Thyroid gland (tissue), 4 donors: ENCODE data around the gene NR4A1. TPM values are rescaled to one million over a fixed set of nuclear protein-coding genes. Genes with fewer than 3 reads are reported as not detected.
A peak's percentile ranks its signal among the peaks of the same experiment; 100 is the strongest.

ENCODE experiments used
- DNase-seq, 2 donors: peaks; one replicate each; pipeline ENCODE4 v3.0.0-alpha.2; 2019
- H3K27ac ChIP-seq, 3 donors: fragments of 200-600 bp; sonication (generic); 1 replicate in 2 of 3; 2 replicates in 1 of 3; pipeline ENCODE4 v1.5.1; 2016 to 2019; ENCODE audit warnings: mild to moderate bottlenecking in 1 of 3, moderate library complexity in 1 of 3
- H3K27me3 ChIP-seq: fragments of 200-600 bp; sonication (generic); one replicate; pipeline ENCODE4 v1.5.1; 2019
- H3K36me3 ChIP-seq, 2 donors: fragments of 200-600 bp; sonication (generic); one replicate each; pipeline ENCODE4 v1.5.1; 2016 to 2019
- H3K4me1 ChIP-seq, 2 donors: fragments of 200-600 bp; sonication (generic); one replicate each; pipeline ENCODE4 v1.5.1; 2017 to 2019
- H3K4me3 ChIP-seq, 3 donors: fragments of 200-600 bp; sonication (generic); replicated peaks in 1 of 3; 1 replicate in 2 of 3; 2 replicates in 1 of 3; pipeline ENCODE4 v1.5.1; 2016; ENCODE audit warnings: mild to moderate bottlenecking in 1 of 3
- H3K9me3 ChIP-seq: fragments of 200-600 bp; sonication (generic); one replicate; pipeline ENCODE4 v1.5.1; 2017
- CTCF ChIP-seq, 6 experiments: fragments of 200-600 bp in 3 of 6; fragments of 450-650 bp in 3 of 6; sonication (generic) in 3 of 6; IDR thresholded peaks; one replicate each; pipeline ENCODE4 v1.5.1; 2016 to 2019; ENCODE audit warnings: antibody characterized with exemption in 6 of 6, mild to moderate bottlenecking in 2 of 6, inconsistent platforms in 1 of 6, moderate library complexity in 1 of 6
- POLR2A ChIP-seq, 2 donors: fragments of 450-650 bp; IDR thresholded peaks; one replicate each; pipeline ENCODE4 v1.6.1; 2017; ENCODE audit warnings: antibody characterized with exemption in 2 of 2, mild to moderate bottlenecking in 2 of 2, moderate library complexity in 1 of 2
- WGBS, 2 donors: methylation state at CpG; one replicate each; pipeline ENCODE4 v1.1.5; 2017; 5-methylcytosine and 5-hydroxymethylcytosine counted together
- intact Hi-C: fragments of 100-400 bp; cut with DNase I; formaldehyde crosslinking; loops from one replicate; pipeline ENCODE4 v1.15.1; 2023
- total RNA-seq, 4 donors: library from RNA; depleted of rRNA; stranded (reverse); fragments of >200 nt; gene quantifications; one replicate each; pipeline ENCODE4 v1.2.3, GENCODE V29; 2016

The NR4A1 gene
- total RNA-seq, 4 donors from 2014 or later, result 46.3 to 156 (median 83.5) TPM

DNA sequence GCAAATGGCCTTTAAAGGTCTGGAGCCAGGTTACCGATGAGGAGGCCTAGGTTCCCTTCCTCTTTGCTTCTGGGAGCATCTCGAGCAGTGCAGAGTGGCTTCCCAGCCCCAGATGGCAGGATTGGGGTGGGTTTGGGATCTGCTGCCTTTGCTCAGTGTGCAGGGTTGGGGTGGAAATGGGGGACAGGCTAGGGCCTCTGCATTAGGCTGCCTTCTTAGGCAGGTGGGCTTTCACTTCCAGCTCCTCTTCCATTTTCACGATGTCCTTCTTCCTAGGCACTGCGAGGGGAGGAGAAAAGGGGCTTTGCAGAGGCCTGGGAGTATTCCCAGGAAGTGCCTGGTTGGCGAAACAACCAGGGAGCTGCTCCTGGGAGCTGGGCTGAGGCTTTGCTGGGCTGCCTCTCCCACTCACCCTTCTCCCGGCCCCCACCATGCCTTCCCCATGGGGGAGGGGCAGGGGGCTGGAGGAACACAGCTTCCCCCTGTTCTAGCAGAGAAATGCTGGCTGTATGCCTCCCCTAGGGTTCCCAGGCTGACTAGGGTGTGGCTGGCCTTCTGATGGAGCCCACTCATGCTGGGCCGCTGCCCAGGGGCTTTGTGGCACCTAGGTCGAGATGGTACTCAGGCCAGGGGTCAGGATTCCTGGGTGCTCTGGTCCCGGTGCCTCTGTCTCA is 2.4 kb downstream of the NR4A1 start:
- WGBS, 2 donors, result 79 to 87% methylated on average over 6 to 8 of the region's 9 CpGs
- Histone ChIP-seq H3K36me3 (peaks cover 36 to 53% of the 10 kb centered on the region in 2 donors), H3K27ac (peak overlapping the region in 2 of 3 donors; percentile 99 to 100), H3K9me3 (no peaks in the 10 kb centered on the region), H3K27me3 (no peaks in the 10 kb centered on the region), H3K4me3 (peak overlapping the region in 1 of 3 donors; percentile 47), H3K4me1 (peaks cover 21 to 33% of the 10 kb centered on the region in 2 donors)
- TF ChIP-seq POLR2A (IDR thresholded peaks at IDR 0.05) (no peak), CTCF (IDR thresholded peaks at IDR 0.05) (no peak)
- intact Hi-C loops, result no loop called here
- DNase-seq, result no peak

- Histone ChIP-seq H3K4me1 (peaks cover 20 to 27% of the 10 kb centered on the region in 2 donors), H3K36me3 (peaks cover 41 to 59% of the 10 kb centered on the region in 2 donors), H3K4me3 (peak overlapping the region in 1 of 3 donors; percentile 47), H3K9me3 (no peaks in the 10 kb centered on the region), H3K27ac (peak overlapping the region in 2 of 3 donors; percentile 99 to 100), H3K27me3 (no peaks in the 10 kb centered on the region)
- no peak for TF ChIP-seq CTCF (IDR thresholded peaks at IDR 0.05)
- no peak for TF ChIP-seq POLR2A (IDR thresholded peaks at IDR 0.05)
- WGBS, 2 donors, result 90 to 91% methylated on average over 21 of the region's 21 CpGs
- no peak for DNase-seq
- intact Hi-C loops, result no loop called here
Measured at GRCh38 chr12:52054231-52054832, 3.1 kb downstream of the NR4A1 start.

GRCh38 chr12:52054833-52055730 is 3.8 kb downstream of the NR4A1 start:
- 90 to 94% methylated on average over 12 to 20 of the region's 21 CpGs for WGBS, 2 donors
- H3K4me3 ChIP-seq, result no peak overlapping the region

More at GRCh38 chr12:52054833-52055730, 3.8 kb downstream of the NR4A1 start:
- no peak overlapping the region for H3K27ac ChIP-seq
- TF ChIP-seq POLR2A (IDR thresholded peaks at IDR 0.05), result no peak
- TF ChIP-seq CTCF (IDR thresholded peaks at IDR 0.05), result no peak
- no peak for DNase-seq
- no peaks in the 10 kb centered on the region for H3K9me3 ChIP-seq
- intact Hi-C loops, result no loop called here
- H3K36me3 ChIP-seq, result peaks cover 44 to 62% of the 10 kb centered on the region in 2 donors
- H3K27me3 ChIP-seq, result no peaks in the 10 kb centered on the region
- H3K4me1 ChIP-seq, result peaks cover 13 to 19% of the 10 kb centered on the region in 2 donors
